GM04504 (cell line): ENCODE data around the gene VKORC1.

ENCODE experiments used
- DNase-seq: peaks from one replicate; pipeline ENCODE4 v3.0.0-alpha.2; 2012; ENCODE audit warnings: low read depth

The VKORC1 gene

GRCh38 chr16:31063495-31063842 is 31.1 kb downstream of the VKORC1 start:
- DNase-seq, result no peak

- DNase-seq, result no peak
These were observed 32.7 kb downstream of the VKORC1 start for GRCh38 chr16:31061813-31062440.

GRCh38 chr16:31061126-31061812 is 33.3 kb downstream of the VKORC1 start:
- no peak for DNase-seq

- DNase-seq, result no peak
These were observed 39.0 kb downstream of the VKORC1 start for GRCh38 chr16:31055613-31056012.

- DNase-seq, result peak; percentile 91
These were observed 42.5 kb downstream of the VKORC1 start for GRCh38 chr16:31052114-31052513.

GRCh38 chr16:31050280-31051030 is 44.1 kb downstream of the VKORC1 start:
- no peak for DNase-seq

GRCh38 chr16:31043898-31044481 is 50.6 kb downstream of the VKORC1 start:
- no peak for DNase-seq

- no peak for DNase-seq
These were observed 51.2 kb downstream of the VKORC1 start for GRCh38 chr16:31043352-31043751.

- no peak for DNase-seq
These were observed 51.7 kb downstream of the VKORC1 start for GRCh38 chr16:31042866-31043265.
